GM12875 (cell line): Measurements from ENCODE around the gene BRD1.

ENCODE experiments used
- H3K4me3 ChIP-seq: one replicate; pipeline ENCODE4 v1.5.1; 2011; ENCODE audit warnings: low read depth, low read length, control low read depth
- TF ChIP-seq, protein P1 (sequence below): IDR thresholded peaks from 2 replicates; pipeline ENCODE4 v1.5.1; 2011; ENCODE audit warnings: low read depth, mild to moderate bottlenecking, control low read depth, inconsistent platforms, low read length, moderate library complexity, borderline replicate concordance; ENCODE audit not compliant: insufficient read depth

The BRD1 gene

GRCh38 chr22:49751966-49752597 lies 75.6 kb downstream of the BRD1 start:
- H3K4me3 ChIP-seq = no peak overlapping the region
- TF ChIP-seq, protein P1, sequence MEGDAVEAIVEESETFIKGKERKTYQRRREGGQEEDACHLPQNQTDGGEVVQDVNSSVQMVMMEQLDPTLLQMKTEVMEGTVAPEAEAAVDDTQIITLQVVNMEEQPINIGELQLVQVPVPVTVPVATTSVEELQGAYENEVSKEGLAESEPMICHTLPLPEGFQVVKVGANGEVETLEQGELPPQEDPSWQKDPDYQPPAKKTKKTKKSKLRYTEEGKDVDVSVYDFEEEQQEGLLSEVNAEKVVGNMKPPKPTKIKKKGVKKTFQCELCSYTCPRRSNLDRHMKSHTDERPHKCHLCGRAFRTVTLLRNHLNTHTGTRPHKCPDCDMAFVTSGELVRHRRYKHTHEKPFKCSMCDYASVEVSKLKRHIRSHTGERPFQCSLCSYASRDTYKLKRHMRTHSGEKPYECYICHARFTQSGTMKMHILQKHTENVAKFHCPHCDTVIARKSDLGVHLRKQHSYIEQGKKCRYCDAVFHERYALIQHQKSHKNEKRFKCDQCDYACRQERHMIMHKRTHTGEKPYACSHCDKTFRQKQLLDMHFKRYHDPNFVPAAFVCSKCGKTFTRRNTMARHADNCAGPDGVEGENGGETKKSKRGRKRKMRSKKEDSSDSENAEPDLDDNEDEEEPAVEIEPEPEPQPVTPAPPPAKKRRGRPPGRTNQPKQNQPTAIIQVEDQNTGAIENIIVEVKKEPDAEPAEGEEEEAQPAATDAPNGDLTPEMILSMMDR = no peak

- TF ChIP-seq, protein P1 = no peak
- no peak overlapping the region for H3K4me3 ChIP-seq
Observed at GRCh38 chr22:49751318-49751965, 76.2 kb downstream of the BRD1 start.

DNA sequence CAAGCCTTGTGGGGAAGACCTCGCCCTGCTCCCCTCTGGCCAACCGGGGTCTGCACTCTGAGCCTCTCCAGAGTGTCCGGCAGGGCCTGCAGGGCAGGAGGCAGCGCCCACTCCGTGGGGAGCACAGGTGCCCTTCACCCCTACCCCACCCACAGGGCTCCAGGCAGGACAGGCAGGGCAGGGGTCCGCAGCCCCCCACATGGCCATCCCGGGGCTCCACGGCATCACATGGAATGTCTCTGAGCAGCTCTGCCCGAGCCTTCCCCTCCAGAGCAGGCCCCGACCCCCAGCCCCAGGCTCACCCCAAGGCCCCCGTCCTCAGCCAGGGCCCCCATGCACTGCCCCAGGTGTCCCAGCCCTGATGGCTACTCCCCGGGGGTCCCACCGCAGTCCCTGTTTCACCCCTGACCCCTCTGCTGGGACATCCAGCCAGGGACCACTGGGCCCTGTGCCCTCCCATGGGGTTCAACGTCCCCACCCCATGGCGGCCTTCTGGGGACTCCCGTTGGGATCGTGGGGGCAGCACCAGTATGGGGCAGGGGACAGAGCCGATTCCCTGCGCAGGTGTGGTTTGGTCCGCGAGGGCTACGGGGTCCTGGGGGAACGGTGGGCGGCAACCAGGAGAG lies 77.7 kb downstream of the BRD1 start:
- TF ChIP-seq, protein P1 = no peak
- no peak overlapping the region for H3K4me3 ChIP-seq

- H3K4me3 ChIP-seq = no peak overlapping the region
- TF ChIP-seq, protein P1 = no peak
Observed at GRCh38 chr22:49749227-49749626, 78.4 kb downstream of the BRD1 start.

DNA sequence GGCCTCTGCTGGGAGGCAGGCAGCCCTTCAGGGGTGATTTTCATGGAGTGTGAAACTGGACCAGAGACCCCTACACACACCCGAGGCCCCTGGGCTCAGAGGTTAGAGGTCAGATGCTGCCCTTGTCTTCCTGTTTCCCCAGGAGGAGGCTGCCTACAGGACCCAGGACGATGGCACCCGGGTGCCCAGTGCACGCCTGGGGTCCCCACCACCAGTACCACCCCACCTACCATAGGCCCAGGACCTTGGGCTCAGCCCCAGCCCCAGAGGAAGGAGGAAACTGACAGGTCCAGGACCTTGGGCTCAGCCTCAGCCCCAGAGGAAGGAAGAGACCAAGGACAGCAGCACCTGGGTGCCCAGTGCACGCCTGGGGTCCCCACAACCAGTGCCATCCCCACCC lies 79.2 kb downstream of the BRD1 start:
- TF ChIP-seq, protein P1 = no peak
- H3K4me3 ChIP-seq = no peak overlapping the region

GRCh38 chr22:49747716-49748115 lies 80.0 kb downstream of the BRD1 start:
- H3K4me3 ChIP-seq = no peak overlapping the region
- TF ChIP-seq, protein P1 = no peak

GRCh38 chr22:49747130-49747529 lies 80.5 kb downstream of the BRD1 start:
- TF ChIP-seq, protein P1 = no peak

More at GRCh38 chr22:49747130-49747529, 80.5 kb downstream of the BRD1 start:
- no peak overlapping the region for H3K4me3 ChIP-seq
